AG09319 (cell line): ENCODE results near the gene MGST2.

Source experiments
- DNase-seq: peaks from one replicate; pipeline ENCODE4 v3.0.0-alpha.2; 2010; ENCODE audit warnings: low read depth; ENCODE audit errors: extremely low read depth
- TF ChIP-seq, protein P1 (sequence below): IDR thresholded peaks from 2 replicates; pipeline ENCODE4 v1.5.1; 2011; ENCODE audit warnings: low read depth, mild to moderate bottlenecking, inconsistent platforms, low read length, moderate library complexity

The MGST2 gene

GRCh38 chr4:139682741-139683151, 17.1 kb downstream of the MGST2 start:
- TF ChIP-seq, protein P1, sequence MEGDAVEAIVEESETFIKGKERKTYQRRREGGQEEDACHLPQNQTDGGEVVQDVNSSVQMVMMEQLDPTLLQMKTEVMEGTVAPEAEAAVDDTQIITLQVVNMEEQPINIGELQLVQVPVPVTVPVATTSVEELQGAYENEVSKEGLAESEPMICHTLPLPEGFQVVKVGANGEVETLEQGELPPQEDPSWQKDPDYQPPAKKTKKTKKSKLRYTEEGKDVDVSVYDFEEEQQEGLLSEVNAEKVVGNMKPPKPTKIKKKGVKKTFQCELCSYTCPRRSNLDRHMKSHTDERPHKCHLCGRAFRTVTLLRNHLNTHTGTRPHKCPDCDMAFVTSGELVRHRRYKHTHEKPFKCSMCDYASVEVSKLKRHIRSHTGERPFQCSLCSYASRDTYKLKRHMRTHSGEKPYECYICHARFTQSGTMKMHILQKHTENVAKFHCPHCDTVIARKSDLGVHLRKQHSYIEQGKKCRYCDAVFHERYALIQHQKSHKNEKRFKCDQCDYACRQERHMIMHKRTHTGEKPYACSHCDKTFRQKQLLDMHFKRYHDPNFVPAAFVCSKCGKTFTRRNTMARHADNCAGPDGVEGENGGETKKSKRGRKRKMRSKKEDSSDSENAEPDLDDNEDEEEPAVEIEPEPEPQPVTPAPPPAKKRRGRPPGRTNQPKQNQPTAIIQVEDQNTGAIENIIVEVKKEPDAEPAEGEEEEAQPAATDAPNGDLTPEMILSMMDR, result no peak
- DNase-seq, result no peak

DNA sequence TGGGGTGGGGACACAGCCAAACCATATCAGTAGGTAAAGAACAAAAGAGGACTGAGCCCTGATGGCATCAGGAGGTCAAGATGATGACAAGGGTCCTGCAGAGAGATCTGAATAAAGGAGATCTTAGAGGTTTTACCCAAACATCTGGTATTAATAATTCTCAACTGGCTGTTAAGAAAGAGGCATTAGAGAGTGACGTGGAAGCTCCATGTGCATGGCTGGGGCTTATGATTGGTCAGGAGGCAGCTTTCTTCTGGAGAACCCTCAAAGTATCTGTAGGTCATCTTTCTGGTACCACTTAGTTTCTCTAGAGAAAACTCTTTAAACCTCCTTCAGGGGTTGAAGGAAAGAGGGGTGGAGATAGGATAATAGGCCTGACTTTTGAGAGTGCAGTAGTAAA, 18.7 kb downstream of the MGST2 start:
- TF ChIP-seq, protein P1, result no peak
- peak; percentile 19 for DNase-seq

DNA sequence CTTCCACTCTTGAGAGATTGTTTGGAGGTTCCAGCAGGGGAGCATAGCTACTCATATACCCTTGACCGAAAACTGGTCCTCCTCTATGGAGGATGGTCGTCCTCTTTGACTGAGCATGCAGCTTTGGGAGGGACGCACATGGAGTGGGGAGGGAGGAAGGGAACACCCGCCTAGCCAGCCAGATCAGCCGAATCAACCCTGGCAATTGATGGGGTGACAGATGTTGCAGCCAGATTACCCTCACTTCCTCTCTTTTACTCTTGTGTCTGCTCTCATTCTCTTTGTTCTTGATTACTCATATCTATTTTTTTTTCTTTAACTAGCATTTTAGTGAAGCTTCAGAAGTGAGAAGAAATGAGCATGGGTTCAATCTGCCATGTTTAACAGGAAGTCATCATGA, 19.6 kb downstream of the MGST2 start:
- TF ChIP-seq, protein P1, result no peak
- no peak for DNase-seq

DNA sequence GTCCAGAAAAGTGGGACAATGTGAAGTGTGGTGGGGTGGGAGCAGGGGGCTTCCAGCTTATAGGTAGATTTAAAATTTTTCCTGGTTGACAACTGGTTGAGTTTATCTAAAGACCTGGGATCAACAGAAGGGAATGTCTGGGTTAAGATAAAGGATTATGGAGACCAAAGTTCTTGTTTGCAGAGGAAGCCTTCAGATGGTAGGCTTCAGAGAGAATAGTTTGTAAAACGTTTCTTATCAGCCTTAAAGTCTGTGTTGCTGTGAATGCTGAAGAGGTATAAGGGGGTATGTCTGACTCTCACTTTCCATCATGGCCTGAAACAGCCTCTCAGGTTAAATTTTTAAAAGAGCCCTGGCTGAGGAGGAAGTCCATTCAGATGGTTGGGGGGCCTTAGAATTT, 20.5 kb downstream of the MGST2 start:
- TF ChIP-seq, protein P1, result no peak
- no peak for DNase-seq

DNA sequence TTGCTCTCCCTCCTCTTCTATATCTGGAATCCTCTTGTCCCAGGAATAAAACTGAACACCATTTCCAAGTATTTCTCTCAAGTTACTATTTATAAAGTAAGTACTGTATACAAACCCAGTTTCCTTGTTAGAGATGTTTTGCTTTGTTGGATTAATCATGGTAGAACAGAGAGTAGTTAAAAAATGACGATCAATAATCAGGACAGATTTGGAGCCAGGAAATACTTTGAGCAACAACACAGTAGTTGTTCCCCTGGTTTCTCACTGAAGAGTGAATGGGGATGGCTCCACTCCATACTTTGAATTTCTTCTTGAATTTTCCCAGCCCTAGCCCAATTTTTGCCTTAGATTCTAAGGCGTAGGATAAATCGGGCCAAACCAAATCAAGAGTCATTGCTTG, 21.4 kb downstream of the MGST2 start:
- no peak for DNase-seq
- TF ChIP-seq, protein P1, result no peak

GRCh38 chr4:139689093-139689722, 23.6 kb downstream of the MGST2 start:
- TF ChIP-seq, protein P1, result no peak
- DNase-seq, result no peak

DNA sequence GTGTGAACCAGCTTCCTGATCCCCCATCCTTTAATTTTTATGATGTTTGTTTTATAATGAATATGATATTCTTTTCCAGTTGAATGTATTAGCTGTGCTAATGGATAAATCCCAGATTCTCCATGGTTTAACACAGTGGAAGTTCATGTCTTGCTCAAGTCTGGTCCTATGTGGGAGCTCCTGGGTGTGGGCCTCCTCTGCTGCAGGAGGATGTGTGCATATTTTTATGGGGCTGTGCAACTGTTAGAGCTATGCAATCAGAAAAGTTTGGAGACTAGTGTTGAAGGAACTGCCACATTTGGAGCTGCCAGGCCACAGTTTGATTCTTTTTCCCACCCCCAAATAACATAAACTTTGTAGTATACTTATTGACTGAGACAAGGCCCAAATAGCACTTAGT, 24.8 kb downstream of the MGST2 start:
- no peak for DNase-seq
- TF ChIP-seq, protein P1, result no peak
